ENCODE results near the gene FBXW4. TPM values are rescaled to one million over a fixed set of nuclear protein-coding genes. Genes with fewer than 3 reads are reported as not detected.

Gene FBXW4
- total RNA-seq, 1 donor from 2014 or later = 33.4 TPM

DNA sequence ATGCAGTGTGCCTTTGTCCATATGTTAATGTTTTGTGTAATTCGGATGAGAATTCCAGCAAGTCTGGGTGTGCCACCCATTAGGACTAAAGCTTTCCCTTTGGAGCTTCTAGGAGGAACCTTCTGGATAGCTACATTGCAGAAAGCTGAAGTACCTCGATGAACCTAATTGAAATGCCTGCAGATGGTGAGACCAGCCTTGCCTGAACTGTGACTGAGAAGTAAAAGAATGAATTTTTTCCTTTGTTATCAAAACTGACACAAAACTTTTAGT lies 31.1 kb upstream of the FBXW4 start:
- Mint-ChIP-seq H3K9me3 (no peaks in the 10 kb centered on the region), H3K4me3 (no peak overlapping the region), H3K27me3 (ENCODE audit: low read depth) (peaks cover 20% of the 10 kb centered on the region), H3K27ac (ENCODE audit: unreplicated experiment) (no peak overlapping the region), H3K4me1 (peaks cover 18% of the 10 kb centered on the region), H3K36me3 (ENCODE audit: low read depth) (no peaks in the 10 kb centered on the region)
- DNase-seq (ENCODE audit: low read depth, low spot score) = no peak
- TF ChIP-seq, protein P1, sequence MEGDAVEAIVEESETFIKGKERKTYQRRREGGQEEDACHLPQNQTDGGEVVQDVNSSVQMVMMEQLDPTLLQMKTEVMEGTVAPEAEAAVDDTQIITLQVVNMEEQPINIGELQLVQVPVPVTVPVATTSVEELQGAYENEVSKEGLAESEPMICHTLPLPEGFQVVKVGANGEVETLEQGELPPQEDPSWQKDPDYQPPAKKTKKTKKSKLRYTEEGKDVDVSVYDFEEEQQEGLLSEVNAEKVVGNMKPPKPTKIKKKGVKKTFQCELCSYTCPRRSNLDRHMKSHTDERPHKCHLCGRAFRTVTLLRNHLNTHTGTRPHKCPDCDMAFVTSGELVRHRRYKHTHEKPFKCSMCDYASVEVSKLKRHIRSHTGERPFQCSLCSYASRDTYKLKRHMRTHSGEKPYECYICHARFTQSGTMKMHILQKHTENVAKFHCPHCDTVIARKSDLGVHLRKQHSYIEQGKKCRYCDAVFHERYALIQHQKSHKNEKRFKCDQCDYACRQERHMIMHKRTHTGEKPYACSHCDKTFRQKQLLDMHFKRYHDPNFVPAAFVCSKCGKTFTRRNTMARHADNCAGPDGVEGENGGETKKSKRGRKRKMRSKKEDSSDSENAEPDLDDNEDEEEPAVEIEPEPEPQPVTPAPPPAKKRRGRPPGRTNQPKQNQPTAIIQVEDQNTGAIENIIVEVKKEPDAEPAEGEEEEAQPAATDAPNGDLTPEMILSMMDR (conservative IDR thresholded peaks at IDR 0.05) = no peak

DNA sequence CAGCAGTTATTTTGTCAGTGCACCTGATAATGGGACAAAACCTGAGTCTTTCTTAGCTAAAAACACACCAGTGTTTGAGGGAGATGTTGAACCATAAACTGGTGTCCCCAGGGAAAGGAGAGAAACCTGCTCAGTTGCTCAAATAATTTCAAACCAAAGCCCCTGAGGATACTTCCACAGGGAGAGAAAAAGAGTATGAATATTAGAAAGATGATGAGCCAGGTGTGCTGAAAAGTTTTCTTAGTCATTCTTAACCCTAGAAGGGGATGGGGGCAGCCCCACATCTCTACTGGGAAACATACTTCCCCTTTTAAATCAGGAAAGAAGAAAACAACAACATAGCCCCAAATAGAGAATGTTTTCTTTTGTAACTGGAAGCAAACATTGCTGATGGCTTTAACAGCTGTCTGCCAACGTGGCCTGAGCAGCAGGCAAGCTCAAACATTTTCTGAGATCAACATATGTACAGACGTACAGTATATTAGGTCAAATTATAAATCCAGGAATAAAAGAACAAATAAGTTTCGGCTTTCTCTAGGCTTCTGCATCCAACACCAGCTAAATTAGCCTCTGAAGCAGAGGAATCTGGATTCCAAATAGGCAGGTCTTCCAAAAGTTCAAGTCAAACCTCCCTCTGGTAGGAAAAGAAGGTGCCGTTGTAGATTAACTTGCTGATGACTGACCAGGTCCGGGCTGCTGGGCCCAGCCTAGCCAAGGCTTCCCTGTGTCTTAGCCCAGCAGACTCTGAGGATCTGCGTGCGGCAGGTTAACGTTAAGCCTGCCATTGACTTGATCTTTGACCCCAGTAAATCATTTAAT lies 30.5 kb upstream of the FBXW4 start:
- Mint-ChIP-seq H3K4me1 (peaks cover 18% of the 10 kb centered on the region), H3K27ac (ENCODE audit: unreplicated experiment) (no peak overlapping the region), H3K4me3 (no peak overlapping the region), H3K9me3 (no peaks in the 10 kb centered on the region), H3K27me3 (ENCODE audit: low read depth) (peaks cover 23% of the 10 kb centered on the region), H3K36me3 (ENCODE audit: low read depth) (no peaks in the 10 kb centered on the region)
- TF ChIP-seq, protein P1 (conservative IDR thresholded peaks at IDR 0.05) = no peak
- no peak for DNase-seq (ENCODE audit: low read depth, low spot score)

DNA sequence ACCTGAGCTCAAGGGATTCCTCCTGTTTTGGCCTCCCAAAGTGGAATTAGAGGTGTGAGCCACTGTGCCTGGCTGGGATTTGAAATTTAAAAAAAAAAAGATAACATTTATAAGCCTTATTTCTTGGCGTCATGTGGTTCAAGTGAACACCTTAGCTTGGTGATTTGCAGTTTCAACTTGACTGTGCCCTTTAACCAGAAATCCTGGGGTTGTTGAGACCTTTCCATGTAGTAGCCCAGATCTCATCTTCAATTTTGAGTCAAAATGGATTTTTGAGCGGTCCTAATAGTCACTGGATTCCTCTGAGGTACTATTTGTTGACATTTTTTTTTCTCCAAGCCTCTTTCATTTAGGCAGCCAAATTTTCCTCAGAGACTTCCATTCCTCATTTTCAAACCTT lies 29.5 kb upstream of the FBXW4 start:
- TF ChIP-seq, protein P1 (conservative IDR thresholded peaks at IDR 0.05) = no peak
- Mint-ChIP-seq H3K27me3 (ENCODE audit: low read depth) (peaks cover 24% of the 10 kb centered on the region), H3K36me3 (ENCODE audit: low read depth) (no peaks in the 10 kb centered on the region), H3K4me3 (no peak overlapping the region), H3K27ac (ENCODE audit: unreplicated experiment) (no peak overlapping the region), H3K4me1 (peaks cover 18% of the 10 kb centered on the region), H3K9me3 (no peaks in the 10 kb centered on the region)
- DNase-seq (ENCODE audit: low read depth, low spot score) = no peak

DNA sequence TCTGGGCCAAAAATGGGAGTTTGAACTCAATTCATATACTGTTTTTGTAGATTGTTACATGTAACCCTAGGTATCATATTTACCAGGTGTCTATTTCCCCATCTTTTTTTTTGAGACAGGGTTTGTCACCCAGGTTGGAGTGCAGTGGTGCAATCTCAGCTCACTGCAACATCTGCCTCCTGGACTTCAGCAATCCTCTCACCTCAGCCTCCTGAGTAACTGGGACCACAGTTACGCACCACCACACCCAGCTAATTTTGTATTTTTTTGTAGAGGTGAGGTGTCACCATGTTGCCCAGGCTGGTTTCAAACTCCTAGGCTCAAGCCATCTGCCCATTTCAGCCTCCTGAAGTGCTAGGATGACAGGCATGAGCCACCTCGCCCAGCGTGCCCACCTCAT lies 28.2 kb upstream of the FBXW4 start:
- no peak for DNase-seq (ENCODE audit: low read depth, low spot score)
- H3K9me3 Mint-ChIP-seq = no peaks in the 10 kb centered on the region
- TF ChIP-seq, protein P1 (conservative IDR thresholded peaks at IDR 0.05) = no peak
- H3K27ac Mint-ChIP-seq (ENCODE audit: unreplicated experiment) = no peak overlapping the region
- peaks cover 21% of the 10 kb centered on the region for H3K4me1 Mint-ChIP-seq
- peaks cover 22% of the 10 kb centered on the region for H3K27me3 Mint-ChIP-seq (ENCODE audit: low read depth)
- no peaks in the 10 kb centered on the region for H3K36me3 Mint-ChIP-seq (ENCODE audit: low read depth)
- H3K4me3 Mint-ChIP-seq = no peak overlapping the region

DNA sequence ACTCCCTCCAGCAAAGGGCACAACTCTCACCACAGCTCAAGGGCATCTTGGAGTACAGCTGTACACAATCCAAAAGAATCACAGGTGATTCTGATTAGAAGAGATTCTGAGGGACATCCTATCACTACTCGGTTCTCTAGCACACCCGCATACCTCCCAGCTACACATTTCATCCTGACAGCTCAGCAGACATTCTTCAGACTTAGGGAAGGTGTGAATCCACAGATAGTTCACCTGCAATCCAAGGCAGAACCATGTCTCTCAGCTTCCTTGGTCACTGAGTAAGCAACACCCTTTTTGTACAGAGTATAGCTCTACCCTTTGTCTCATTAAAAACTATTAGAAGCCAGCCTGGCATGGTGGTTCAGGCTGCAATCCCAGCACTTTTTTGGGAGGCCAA lies 26.8 kb upstream of the FBXW4 start:
- H3K4me3 Mint-ChIP-seq = no peak overlapping the region
- peaks cover 21% of the 10 kb centered on the region for H3K4me1 Mint-ChIP-seq

More for the DNA sequence above, 26.8 kb upstream of the FBXW4 start:
- no peak for DNase-seq (ENCODE audit: low read depth, low spot score)
- TF ChIP-seq, protein P1 (conservative IDR thresholded peaks at IDR 0.05) = no peak
- no peaks in the 10 kb centered on the region for H3K9me3 Mint-ChIP-seq
- H3K27me3 Mint-ChIP-seq (ENCODE audit: low read depth) = peaks cover 16% of the 10 kb centered on the region
- no peaks in the 10 kb centered on the region for H3K36me3 Mint-ChIP-seq (ENCODE audit: low read depth)
- H3K27ac Mint-ChIP-seq (ENCODE audit: unreplicated experiment) = no peak overlapping the region
